K562 (cell line): ENCODE results near the gene MFAP1. TPM values are rescaled to one million over a fixed set of nuclear protein-coding genes. Genes with fewer than 3 reads are reported as not detected.

Source experiments
- ARNT ChIP-seq, 2 experiments: fragments of 450-650 bp; IDR thresholded peaks; 2 replicates each; pipeline ENCODE4 v1.6.1; 2016; ENCODE audit warnings: mild to moderate bottlenecking in 1 of 2
- FOS ChIP-seq: IDR thresholded peaks from 3 replicates; pipeline ENCODE4 v1.6.1; 2011; ENCODE audit not compliant: insufficient read length; ENCODE audit errors: extremely low read depth
- IRF2 ChIP-seq: sonication (generic); formaldehyde crosslinking; IDR thresholded peaks from 2 replicates; pipeline ENCODE4 v1.8.1; 2022; ENCODE audit warnings: mild to moderate bottlenecking, missing genetic modification reagents
- KDM2B ChIP-seq: fragments of 250-450 bp; sonication (Bioruptor Pico); IDR thresholded peaks from 2 replicates; pipeline ENCODE4 v1.8.0; 2021; ENCODE audit warnings: mild to moderate bottlenecking, moderate library complexity
- MAFG ChIP-seq: fragments of 450-650 bp; conservative IDR thresholded peaks from 2 replicates; pipeline ENCODE4 v1.6.1; 2016; ENCODE audit warnings: missing genetic modification characterization, missing compliant biosample characterization
- MCM7 ChIP-seq, 2 experiments: fragments of 450-650 bp; IDR thresholded peaks; 2 replicates each; pipeline ENCODE4 v1.6.1; 2016 to 2018
- NEUROD1 ChIP-seq: fragments of 150-350 bp; IDR thresholded peaks from 2 replicates; pipeline ENCODE4 v1.6.1; 2014; ENCODE audit warnings: borderline replicate concordance, low read length, low read depth; ENCODE audit not compliant: partially characterized antibody
- POLR2AphosphoS5 ChIP-seq: IDR thresholded peaks from 2 replicates; pipeline ENCODE4 v1.6.1; 2011; ENCODE audit warnings: mild to moderate bottlenecking, low read depth, low read length, moderate library complexity; ENCODE audit not compliant: control insufficient read depth, insufficient read depth
- PPARD ChIP-seq: fragments of 250-450 bp; sonication (Bioruptor Pico); IDR thresholded peaks from 2 replicates; pipeline ENCODE4 v1.8.0; 2022; ENCODE audit warnings: inconsistent platforms, mild to moderate bottlenecking, moderate library complexity
- PYGO2 ChIP-seq: fragments of 450-650 bp; IDR thresholded peaks from 2 replicates; pipeline ENCODE4 v1.6.1; 2016; ENCODE audit warnings: mild to moderate bottlenecking, missing genetic modification characterization, moderate library complexity, missing compliant biosample characterization
- SP1 ChIP-seq: sonication (generic); formaldehyde crosslinking; IDR thresholded peaks from 2 replicates; pipeline ENCODE4 v1.8.1; 2022; ENCODE audit warnings: mild to moderate bottlenecking, missing genetic modification reagents
- ZNF140 ChIP-seq: fragments of 250-450 bp; sonication (Bioruptor Pico); IDR thresholded peaks from 2 replicates; pipeline ENCODE4 v1.8.0; 2021; ENCODE audit warnings: moderate library complexity, mild to moderate bottlenecking, inconsistent platforms
- ZNF354B ChIP-seq: fragments of 250-450 bp; sonication (Bioruptor Pico); IDR thresholded peaks from 2 replicates; pipeline ENCODE4 v1.4.0; 2020
- polyA plus RNA-seq, 8 experiments: library from polyadenylated mRNA; depleted of rRNA in 4 of 8; stranded (reverse) in 5 of 8; unstranded in 3 of 8; fragments of >200 nt; fragmentation: Nextera tagmentation in 2 of 8; fragmentation: Illumina TruSeq in 1 of 8; extraction: Ambion mirVana in 2 of 8; extraction: Trizol in 1 of 8; gene quantifications; 2 replicates each; pipeline versions ENCODE4 v1.2.1 to v1.2.3, GENCODE V29; 2011 to 2014; ENCODE audit warnings: inconsistent platforms in 1 of 8, missing spikeins in 1 of 8
- total RNA-seq, 7 experiments: library from RNA; depleted of rRNA in 6 of 7; stranded (reverse); fragments of >200 nt in 6 of 7; fragmentation: Illumina TruSeq in 2 of 7; extraction: Trizol in 2 of 7; gene quantifications; 2 replicates each; pipeline versions ENCODE4 v1.2.1 to v1.2.3, GENCODE V29; 2011 to 2021; ENCODE audit warnings: low replicate concordance in 1 of 7
- TF ChIP-seq, protein P1 (sequence below): fragments of 250-450 bp; sonication (Bioruptor Pico); IDR thresholded peaks from 2 replicates; pipeline ENCODE4 v1.4.0; 2020; ENCODE audit warnings: mild to moderate bottlenecking, moderate library complexity
- TF ChIP-seq, protein P2 (sequence below): IDR thresholded peaks from 2 replicates; pipeline ENCODE4 v1.6.1; 2011; ENCODE audit not compliant: insufficient read length; ENCODE audit errors: extremely low read depth
- TF ChIP-seq, protein P3 (sequence below): sonication (generic); formaldehyde crosslinking; IDR thresholded peaks from 2 replicates; pipeline ENCODE4 v1.8.0; 2023; ENCODE audit warnings: mild to moderate bottlenecking, missing genetic modification reagents
- TF ChIP-seq, protein P4 (sequence below), 2 experiments: IDR thresholded peaks; 2 replicates each; pipeline ENCODE4 v1.6.1; 2012; ENCODE audit warnings: improper control_type of control experiment in 2 of 2, low read depth in 2 of 2, low read length in 2 of 2, borderline replicate concordance in 1 of 2

MFAP1 gene
- total and polyA plus RNA-seq, 9 of the 15 experiments (the other 6 are each of a cell fraction or from before 2014, with no cell fraction given): 34.9 to 64.1 (median 48.2) TPM

DNA sequence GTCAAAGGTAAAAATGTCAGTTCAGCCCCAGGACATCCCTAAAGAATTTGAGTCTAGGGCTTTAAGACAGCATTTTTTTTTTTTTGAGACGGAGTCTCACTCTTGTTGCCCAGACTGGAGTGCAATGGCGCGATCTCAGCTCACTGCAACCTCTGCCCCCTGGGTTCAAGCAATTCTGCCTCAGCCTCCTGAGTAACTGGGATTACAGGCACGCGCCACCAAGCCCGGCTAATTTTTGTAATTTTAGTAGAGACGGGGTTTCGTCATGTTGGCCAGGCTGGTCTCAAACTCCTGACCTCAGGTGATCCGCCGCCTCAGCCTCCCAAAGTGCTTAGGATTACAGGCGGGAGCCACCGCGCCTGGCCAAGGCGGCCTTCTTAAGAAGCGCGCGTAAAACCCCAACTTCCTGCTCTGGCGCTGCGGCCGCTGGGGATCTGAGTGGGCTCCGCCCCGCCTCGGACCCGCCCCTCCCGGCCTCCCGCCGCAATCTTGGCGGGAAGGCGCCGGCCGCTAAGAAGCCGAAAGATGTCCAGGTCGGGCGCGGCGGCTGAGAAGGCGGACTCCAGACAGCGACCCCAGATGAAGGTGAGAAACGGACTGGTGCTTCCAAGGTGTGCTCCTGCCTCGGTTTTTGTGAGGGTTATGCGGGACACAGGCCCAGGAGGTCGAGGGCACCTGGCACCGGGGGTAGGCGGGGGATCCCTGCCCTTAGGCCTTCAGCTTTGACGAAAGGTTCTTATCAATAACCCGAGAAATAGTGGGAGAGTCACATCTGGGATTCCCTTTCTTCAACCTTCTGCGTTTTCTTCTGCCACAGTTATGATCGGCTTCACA lies 2.2 kb upstream of the MFAP1 start, which contains the start of gene WDR76 (continued):
- TF ChIP-seq, protein P1, sequence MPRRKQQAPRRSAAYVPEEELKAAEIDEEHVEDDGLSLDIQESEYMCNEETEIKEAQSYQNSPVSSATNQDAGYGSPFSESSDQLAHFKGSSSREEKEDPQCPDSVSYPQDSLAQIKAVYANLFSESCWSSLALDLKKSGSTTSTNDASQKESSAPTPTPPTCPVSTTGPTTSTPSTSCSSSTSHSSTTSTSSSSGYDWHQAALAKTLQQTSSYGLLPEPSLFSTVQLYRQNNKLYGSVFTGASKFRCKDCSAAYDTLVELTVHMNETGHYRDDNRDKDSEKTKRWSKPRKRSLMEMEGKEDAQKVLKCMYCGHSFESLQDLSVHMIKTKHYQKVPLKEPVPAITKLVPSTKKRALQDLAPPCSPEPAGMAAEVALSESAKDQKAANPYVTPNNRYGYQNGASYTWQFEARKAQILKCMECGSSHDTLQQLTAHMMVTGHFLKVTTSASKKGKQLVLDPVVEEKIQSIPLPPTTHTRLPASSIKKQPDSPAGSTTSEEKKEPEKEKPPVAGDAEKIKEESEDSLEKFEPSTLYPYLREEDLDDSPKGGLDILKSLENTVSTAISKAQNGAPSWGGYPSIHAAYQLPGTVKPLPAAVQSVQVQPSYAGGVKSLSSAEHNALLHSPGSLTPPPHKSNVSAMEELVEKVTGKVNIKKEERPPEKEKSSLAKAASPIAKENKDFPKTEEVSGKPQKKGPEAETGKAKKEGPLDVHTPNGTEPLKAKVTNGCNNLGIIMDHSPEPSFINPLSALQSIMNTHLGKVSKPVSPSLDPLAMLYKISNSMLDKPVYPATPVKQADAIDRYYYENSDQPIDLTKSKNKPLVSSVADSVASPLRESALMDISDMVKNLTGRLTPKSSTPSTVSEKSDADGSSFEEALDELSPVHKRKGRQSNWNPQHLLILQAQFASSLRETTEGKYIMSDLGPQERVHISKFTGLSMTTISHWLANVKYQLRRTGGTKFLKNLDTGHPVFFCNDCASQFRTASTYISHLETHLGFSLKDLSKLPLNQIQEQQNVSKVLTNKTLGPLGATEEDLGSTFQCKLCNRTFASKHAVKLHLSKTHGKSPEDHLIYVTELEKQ (CRISPR knock-in tag): no peak
- TF ChIP-seq PYGO2 (tag) (no peak), NEUROD1 (no peak), IRF2 (CRISPR knock-in tag) (no peak), POLR2AphosphoS5 (peak; percentile 81), ARNT (IDR thresholded peaks at IDR 0.05) (0 out of 4 replicates have a peak, but pooled peaks of 1 of the 2 experiments have one; percentile 16), SP1 (CRISPR knock-in tag) (peak; percentile 78), MCM7 (IDR thresholded peaks at IDR 0.05) (no peak), MAFG (tag) (no peak), KDM2B (0 out of 2 replicates have a peak, but pooled peaks have one; percentile 50), PPARD (no peak), ZNF354B (CRISPR knock-in tag) (no peak), ZNF140 (CRISPR knock-in tag) (no peak), FOS (no peak)
- TF ChIP-seq, protein P2, sequence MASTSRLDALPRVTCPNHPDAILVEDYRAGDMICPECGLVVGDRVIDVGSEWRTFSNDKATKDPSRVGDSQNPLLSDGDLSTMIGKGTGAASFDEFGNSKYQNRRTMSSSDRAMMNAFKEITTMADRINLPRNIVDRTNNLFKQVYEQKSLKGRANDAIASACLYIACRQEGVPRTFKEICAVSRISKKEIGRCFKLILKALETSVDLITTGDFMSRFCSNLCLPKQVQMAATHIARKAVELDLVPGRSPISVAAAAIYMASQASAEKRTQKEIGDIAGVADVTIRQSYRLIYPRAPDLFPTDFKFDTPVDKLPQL: no peak
- TF ChIP-seq, protein P3, sequence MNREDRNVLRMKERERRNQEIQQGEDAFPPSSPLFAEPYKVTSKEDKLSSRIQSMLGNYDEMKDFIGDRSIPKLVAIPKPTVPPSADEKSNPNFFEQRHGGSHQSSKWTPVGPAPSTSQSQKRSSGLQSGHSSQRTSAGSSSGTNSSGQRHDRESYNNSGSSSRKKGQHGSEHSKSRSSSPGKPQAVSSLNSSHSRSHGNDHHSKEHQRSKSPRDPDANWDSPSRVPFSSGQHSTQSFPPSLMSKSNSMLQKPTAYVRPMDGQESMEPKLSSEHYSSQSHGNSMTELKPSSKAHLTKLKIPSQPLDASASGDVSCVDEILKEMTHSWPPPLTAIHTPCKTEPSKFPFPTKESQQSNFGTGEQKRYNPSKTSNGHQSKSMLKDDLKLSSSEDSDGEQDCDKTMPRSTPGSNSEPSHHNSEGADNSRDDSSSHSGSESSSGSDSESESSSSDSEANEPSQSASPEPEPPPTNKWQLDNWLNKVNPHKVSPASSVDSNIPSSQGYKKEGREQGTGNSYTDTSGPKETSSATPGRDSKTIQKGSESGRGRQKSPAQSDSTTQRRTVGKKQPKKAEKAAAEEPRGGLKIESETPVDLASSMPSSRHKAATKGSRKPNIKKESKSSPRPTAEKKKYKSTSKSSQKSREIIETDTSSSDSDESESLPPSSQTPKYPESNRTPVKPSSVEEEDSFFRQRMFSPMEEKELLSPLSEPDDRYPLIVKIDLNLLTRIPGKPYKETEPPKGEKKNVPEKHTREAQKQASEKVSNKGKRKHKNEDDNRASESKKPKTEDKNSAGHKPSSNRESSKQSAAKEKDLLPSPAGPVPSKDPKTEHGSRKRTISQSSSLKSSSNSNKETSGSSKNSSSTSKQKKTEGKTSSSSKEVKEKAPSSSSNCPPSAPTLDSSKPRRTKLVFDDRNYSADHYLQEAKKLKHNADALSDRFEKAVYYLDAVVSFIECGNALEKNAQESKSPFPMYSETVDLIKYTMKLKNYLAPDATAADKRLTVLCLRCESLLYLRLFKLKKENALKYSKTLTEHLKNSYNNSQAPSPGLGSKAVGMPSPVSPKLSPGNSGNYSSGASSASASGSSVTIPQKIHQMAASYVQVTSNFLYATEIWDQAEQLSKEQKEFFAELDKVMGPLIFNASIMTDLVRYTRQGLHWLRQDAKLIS (CRISPR knock-in tag): peak; percentile 94
- TF ChIP-seq, protein P4, sequence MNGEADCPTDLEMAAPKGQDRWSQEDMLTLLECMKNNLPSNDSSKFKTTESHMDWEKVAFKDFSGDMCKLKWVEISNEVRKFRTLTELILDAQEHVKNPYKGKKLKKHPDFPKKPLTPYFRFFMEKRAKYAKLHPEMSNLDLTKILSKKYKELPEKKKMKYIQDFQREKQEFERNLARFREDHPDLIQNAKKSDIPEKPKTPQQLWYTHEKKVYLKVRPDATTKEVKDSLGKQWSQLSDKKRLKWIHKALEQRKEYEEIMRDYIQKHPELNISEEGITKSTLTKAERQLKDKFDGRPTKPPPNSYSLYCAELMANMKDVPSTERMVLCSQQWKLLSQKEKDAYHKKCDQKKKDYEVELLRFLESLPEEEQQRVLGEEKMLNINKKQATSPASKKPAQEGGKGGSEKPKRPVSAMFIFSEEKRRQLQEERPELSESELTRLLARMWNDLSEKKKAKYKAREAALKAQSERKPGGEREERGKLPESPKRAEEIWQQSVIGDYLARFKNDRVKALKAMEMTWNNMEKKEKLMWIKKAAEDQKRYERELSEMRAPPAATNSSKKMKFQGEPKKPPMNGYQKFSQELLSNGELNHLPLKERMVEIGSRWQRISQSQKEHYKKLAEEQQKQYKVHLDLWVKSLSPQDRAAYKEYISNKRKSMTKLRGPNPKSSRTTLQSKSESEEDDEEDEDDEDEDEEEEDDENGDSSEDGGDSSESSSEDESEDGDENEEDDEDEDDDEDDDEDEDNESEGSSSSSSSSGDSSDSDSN (IDR thresholded peaks at IDR 0.05; ENCODE audit: borderline replicate concordance in 1 of 2, low read depth in 2 of 2, low read length in 2 of 2): no peak
